Activated naive CD8-positive, alpha-beta T cell treated with anti-CD3 and anti-CD28 coated beads, Interleukin-2, amount 10 ng/mL, durations not matched to agents 7 days and 5 days (primary cell): Measurements from ENCODE around the gene FBXO34. TPM values are rescaled to one million over a fixed set of nuclear protein-coding genes. Genes with fewer than 3 reads are reported as not detected.

Experiments used
- ATAC-seq: fragments of 150-1000 bp; cut with Tn5 transposase; one replicate; pipeline ENCODE4 v1.10.0; 2021; ENCODE audit warnings: low read depth, moderate library complexity
- POLR2A ChIA-PET: fragments of 350-600 bp; sonication (Branson Sonifier 250); formaldehyde crosslinking; loops from one replicate; lab custom pipeline; 2021; ENCODE audit warnings: antibody characterized with exemption; lab: Charles Lee
- DNase-seq: peaks from one replicate; pipeline ENCODE4 v3.0.0; 2021
- H3K27ac Mint-ChIP-seq: one replicate; pipeline ENCODE4 v1.8.0; 2022; ENCODE audit warnings: mild to moderate bottlenecking, mixed read lengths
- H3K27me3 Mint-ChIP-seq: one replicate; pipeline ENCODE4 v1.8.0; 2022; ENCODE audit warnings: mild to moderate bottlenecking, moderate library complexity, mixed read lengths
- H3K36me3 Mint-ChIP-seq: one replicate; pipeline ENCODE4 v1.8.0; 2021; ENCODE audit warnings: mild to moderate bottlenecking, mixed read lengths
- H3K4me1 Mint-ChIP-seq: one replicate; pipeline ENCODE4 v1.8.0; 2021; ENCODE audit warnings: mixed read lengths
- H3K4me3 Mint-ChIP-seq: one replicate; pipeline ENCODE4 v1.8.0; 2022; ENCODE audit warnings: mild to moderate bottlenecking, moderate library complexity, mixed read lengths
- H3K9me3 Mint-ChIP-seq: one replicate; pipeline ENCODE4 v1.8.0; 2021; ENCODE audit warnings: mixed read lengths
- total RNA-seq, 2 experiments: library from RNA; stranded (reverse); gene quantifications; one replicate each; pipeline ENCODE4 v1.2.3, GENCODE V29; 2021

FBXO34 gene
- total RNA-seq, 2 experiments from 2014 or later = 26.1 to 27.0 TPM

DNA sequence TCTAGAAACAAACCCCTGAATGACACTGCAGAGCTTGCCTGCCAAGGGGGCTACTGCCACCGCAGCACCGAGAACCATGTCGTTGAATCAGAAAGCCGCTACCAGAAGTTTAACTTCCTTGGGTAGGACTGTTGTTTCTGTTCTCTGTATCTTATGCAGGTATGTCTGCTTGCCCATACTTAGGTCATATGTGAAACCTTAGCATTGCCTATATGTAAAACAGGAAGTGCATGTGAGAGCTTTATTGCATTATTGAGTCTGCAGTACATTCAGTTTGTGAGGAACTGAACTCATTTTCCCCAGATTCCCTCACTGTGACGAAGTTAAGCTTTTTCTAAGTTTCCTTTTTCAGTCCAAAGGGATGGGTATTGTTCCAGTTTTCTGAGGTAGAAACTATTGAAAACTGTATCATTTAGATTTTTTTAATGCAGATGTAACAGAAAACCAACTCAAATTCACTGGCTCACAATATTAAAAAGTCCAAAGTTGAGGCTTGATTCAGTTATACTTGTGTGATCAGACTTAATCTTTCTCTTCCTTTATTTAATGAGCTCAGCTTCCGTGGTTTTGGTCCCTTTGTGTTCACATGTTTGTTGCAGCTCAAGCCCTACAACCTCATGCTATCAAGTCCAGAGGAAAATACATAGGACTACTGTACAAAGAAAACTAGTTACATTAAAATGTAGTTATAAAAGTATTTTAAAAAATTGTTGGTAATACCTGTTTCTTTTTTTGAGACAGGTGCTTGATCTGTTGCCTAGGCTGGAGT lies 6.9 kb downstream of the FBXO34 start:
- no peaks in the 10 kb centered on the region for H3K27me3 Mint-ChIP-seq

DNA sequence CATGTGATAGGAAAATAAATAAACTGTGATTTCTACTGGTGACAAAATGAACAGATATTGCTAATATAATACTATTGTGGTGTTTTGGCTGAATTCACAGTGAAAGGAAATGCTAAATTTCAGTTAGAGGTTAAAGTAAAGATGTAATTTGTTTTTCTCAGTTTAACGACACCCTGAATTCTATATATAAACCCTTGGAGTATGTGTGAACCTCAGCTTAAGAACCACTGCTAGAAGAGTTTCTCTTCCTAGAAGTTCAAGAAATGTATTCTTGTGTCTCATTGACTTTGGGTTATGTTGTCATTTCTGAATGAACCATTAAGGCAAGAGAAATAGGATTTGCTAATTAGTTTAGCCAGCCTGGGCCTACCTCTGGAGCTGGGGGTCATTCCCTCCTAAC lies 8.2 kb downstream of the FBXO34 start:
- no peak for ATAC-seq
- POLR2A ChIA-PET = no interaction called here
- H3K36me3 Mint-ChIP-seq = peaks cover 11% of the 10 kb centered on the region
- no peaks in the 10 kb centered on the region for H3K9me3 Mint-ChIP-seq
- peaks cover 30% of the 10 kb centered on the region for H3K4me1 Mint-ChIP-seq
- H3K27ac Mint-ChIP-seq = no peak overlapping the region
- no peak overlapping the region for H3K4me3 Mint-ChIP-seq
- no peak for DNase-seq
- no peaks in the 10 kb centered on the region for H3K27me3 Mint-ChIP-seq

More for the DNA sequence above, 6.9 kb downstream of the FBXO34 start:
- DNase-seq (no peak), ATAC-seq (peak; percentile 82)
- peaks cover 37% of the 10 kb centered on the region for H3K4me1 Mint-ChIP-seq
- peak overlapping the region; percentile 66 for H3K4me3 Mint-ChIP-seq
- H3K36me3 Mint-ChIP-seq = peaks cover 11% of the 10 kb centered on the region
- H3K9me3 Mint-ChIP-seq = no peaks in the 10 kb centered on the region
- POLR2A ChIA-PET = interaction anchor here (0.6 kb wide), 1 partner anchor 651 kb away, joined by 3 read pairs; no protein-coding TSS in a partner anchor
- peak overlapping the region; percentile 71 for H3K27ac Mint-ChIP-seq

DNA sequence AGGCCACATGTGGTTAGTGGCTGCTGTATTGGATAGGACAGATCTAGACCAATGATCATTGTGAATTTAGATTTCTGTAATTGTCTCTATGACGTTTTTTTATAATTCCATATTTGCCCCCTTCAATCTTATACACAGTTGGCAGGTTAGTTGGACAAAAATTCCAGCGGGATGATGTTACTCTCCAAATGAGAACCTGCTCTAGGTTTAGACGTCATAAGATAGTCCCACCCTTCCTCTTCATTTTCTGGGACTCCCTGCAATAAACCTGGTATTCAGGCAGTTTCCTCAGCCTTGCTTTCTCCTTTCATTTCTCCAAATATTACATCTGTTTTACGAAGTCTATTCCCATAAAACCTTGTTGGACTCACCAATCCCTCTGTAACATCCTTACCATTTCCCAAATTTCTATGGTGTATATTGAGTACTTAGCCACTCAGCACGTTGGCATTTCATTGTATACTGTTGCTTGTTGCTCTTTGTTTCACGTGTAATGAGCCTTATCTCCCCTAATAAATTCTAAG lies 10.2 kb downstream of the FBXO34 start:
- H3K4me3 Mint-ChIP-seq = no peak overlapping the region
- H3K9me3 Mint-ChIP-seq = no peaks in the 10 kb centered on the region
- no peaks in the 10 kb centered on the region for H3K27me3 Mint-ChIP-seq
- H3K27ac Mint-ChIP-seq = no peak overlapping the region
- no peak for DNase-seq
- ATAC-seq = no peak
- peaks cover 20% of the 10 kb centered on the region for H3K4me1 Mint-ChIP-seq
- POLR2A ChIA-PET = interaction anchor here (0.7 kb wide), 1 partner anchor 76 kb away, joined by 3 read pairs; no protein-coding TSS in a partner anchor
- H3K36me3 Mint-ChIP-seq = peaks cover 3% of the 10 kb centered on the region

DNA sequence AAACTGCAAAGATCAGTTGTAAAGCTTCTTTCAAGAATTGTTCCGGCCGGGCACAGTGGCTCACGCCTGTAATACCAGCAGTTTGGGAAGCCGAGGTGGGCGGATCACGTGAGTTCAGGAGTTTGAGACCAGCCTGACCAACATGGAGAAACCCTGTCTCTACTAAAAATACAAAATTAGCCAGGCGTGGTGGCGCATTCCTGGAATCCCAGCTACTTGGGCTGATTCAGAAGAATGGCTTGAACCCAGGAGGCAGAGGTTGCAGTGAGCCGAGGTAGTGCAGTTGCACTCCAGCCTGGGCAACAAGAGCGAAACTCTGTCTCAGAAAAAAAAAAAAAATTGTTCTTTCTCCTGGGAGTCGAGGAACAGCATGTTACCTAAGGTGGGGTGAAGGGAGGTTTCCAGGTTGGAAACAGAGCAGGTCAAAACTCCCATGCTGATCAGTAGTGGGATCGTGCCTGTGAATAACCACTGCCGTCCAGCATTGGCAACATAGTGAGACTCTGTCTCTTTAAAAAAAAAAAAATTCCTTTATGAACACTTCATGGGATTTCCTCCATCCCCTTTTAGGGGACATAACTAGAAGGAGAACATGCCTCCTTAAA lies 13.9 kb downstream of the FBXO34 start:
- Mint-ChIP-seq H3K27ac (no peak overlapping the region), H3K9me3 (no peaks in the 10 kb centered on the region), H3K27me3 (no peaks in the 10 kb centered on the region), H3K4me1 (peaks cover 4% of the 10 kb centered on the region), H3K36me3 (peaks cover 1% of the 10 kb centered on the region), H3K4me3 (no peak overlapping the region)
- POLR2A ChIA-PET = no interaction called here
- ATAC-seq (no peak), DNase-seq (no peak)

DNA sequence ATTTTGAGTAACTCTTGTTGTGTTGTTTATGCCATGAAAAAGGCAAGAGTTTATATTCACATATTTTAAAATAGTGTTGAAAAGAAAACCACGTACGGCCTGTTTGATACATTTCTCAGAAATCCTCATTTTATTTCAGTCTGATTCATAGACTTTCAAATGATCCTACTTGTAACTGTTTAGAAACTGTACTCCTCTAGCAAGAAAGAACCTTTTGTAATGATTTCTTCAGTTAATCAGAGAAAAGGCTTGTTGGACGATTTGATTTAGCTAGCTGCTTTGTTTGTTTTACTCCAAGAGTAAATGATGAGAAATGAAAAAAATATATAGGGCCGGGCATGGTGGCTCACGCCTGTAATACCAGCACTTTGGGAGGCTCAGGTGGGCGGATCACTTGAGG lies 17.2 kb downstream of the FBXO34 start:
- POLR2A ChIA-PET = no interaction called here
- peaks cover 1% of the 10 kb centered on the region for H3K36me3 Mint-ChIP-seq
- H3K9me3 Mint-ChIP-seq = no peaks in the 10 kb centered on the region
- H3K27me3 Mint-ChIP-seq = no peaks in the 10 kb centered on the region
- no peak overlapping the region for H3K27ac Mint-ChIP-seq
- DNase-seq = no peak
- ATAC-seq = no peak
- no peak overlapping the region for H3K4me3 Mint-ChIP-seq
- H3K4me1 Mint-ChIP-seq = peaks cover 2% of the 10 kb centered on the region

DNA sequence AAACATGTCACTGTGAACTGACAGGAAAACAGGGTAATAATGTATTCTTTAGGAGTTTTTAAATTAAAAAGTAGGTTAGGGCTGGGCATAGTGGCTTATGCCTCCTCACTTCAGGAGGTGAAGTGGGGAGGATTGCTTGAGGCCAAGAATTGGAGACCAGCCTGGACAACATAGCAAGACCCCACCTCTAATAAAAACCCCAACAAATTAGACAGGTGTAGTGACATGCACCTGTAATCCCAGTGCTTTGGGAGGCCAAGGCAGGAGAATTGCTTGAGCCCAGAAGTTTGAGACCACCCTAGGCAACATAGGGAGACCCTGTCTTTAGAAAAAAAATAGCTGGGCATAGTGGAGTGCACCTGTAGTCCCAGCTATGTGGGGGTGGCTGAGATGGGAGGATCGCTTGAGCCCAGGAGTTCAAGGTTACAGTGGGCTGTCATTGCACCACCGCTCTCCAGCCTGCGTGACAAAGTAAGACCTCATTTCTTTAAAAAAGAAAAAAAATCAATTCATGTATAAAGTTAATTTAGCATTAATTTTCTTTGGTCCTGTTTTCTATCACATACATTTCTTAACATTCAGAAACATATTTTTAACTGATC lies 20.4 kb downstream of the FBXO34 start:
- POLR2A ChIA-PET = interaction anchor here (0.7 kb wide), 1 partner anchor 72 kb away, joined by 3 read pairs; no protein-coding TSS in a partner anchor
- H3K4me1 Mint-ChIP-seq = peaks cover 18% of the 10 kb centered on the region

DNA sequence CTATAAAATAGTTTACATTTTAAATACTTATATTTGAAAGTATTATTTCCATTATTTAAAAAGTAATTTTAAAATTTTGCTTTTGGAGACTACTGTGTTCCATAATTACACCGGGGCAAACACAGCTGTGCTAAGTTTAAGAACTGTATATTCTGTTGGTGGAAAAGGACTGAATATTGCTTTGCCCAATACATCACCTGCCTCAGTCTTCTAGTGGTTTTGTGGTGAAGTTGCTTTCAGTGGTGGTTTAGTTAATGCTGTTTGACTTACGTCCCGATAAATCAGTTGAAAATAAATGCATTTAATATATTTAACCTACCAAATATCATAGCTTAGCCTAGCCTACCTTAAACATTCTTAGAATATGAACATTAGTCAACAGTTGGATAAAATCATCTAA lies 23.4 kb downstream of the FBXO34 start:
- ATAC-seq (no peak), DNase-seq (no peak)
- Mint-ChIP-seq H3K27ac (no peak overlapping the region), H3K9me3 (no peaks in the 10 kb centered on the region), H3K27me3 (no peaks in the 10 kb centered on the region), H3K4me3 (no peak overlapping the region), H3K4me1 (peaks cover 26% of the 10 kb centered on the region), H3K36me3 (peaks cover 13% of the 10 kb centered on the region)
- POLR2A ChIA-PET = no interaction called here

More for the DNA sequence above, 20.4 kb downstream of the FBXO34 start:
- Mint-ChIP-seq H3K27ac (no peak overlapping the region), H3K4me3 (no peak overlapping the region), H3K9me3 (no peaks in the 10 kb centered on the region), H3K27me3 (no peaks in the 10 kb centered on the region), H3K36me3 (peaks cover 3% of the 10 kb centered on the region)
- no peak for DNase-seq
- no peak for ATAC-seq

DNA sequence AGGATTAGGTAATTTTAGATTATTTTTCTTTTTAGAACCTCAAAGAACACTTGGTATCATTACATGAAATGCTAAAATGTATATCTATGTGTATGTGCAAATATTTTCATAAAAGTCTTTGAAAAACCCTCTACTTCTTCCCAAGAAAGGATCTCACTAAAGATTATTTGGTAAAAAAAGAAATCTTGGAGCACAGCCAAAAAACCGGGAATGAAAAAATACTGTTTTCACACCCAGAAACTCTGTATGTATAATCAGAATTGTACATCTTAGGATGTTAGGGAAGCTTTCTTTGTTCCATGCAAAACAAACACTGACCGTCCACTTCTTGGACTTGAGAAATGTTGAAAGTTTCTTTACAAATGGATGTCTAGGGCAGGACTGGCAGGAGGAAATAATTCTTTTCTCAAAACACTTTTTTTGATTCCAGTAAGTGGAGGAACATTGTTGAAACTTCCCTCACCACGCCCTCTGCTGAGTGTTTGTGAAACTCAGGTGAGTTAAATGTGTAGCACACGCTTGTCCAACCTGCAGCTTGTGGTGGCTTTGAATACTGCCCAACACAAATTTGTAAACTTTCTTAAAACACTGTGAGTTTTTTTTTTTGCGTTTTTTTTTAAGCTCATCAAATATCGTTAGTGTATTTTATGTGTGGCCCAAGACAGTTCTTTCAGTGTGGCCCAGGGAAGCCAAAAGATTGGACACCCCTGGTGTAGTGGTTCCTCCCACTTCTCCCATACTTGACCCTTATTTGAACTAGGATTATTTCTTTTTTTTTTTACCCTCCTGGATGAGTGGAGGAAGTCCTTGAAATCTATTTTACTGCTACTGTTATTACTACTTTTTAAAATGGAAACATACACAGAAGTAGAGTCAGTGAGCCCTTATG lies 26.6 kb downstream of the FBXO34 start:
- H3K9me3 Mint-ChIP-seq = no peaks in the 10 kb centered on the region
- peaks cover 17% of the 10 kb centered on the region for H3K36me3 Mint-ChIP-seq
- POLR2A ChIA-PET = no interaction called here
- no peaks in the 10 kb centered on the region for H3K27me3 Mint-ChIP-seq
- H3K27ac Mint-ChIP-seq = no peak overlapping the region
- ATAC-seq (no peak), DNase-seq (no peak)
- H3K4me3 Mint-ChIP-seq = no peak overlapping the region
- H3K4me1 Mint-ChIP-seq = peaks cover 35% of the 10 kb centered on the region

DNA sequence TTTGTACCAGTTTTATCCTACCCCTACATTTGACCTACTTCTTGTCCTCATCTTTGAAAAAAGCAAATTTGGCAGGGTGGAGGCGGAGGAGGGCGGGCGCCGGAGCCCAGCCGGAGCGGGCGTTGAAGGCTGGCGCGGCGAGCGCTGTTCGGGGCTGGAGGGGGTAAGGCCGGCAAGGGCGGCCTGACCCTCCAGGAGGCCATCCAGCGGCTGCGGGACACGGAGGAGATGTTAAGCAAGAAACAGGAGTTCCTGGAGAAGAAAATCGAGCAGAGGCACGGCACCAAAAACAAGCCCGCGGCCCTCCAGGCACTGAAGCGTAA lies 27.2 kb downstream of the FBXO34 start:
- Mint-ChIP-seq H3K27ac (no peak overlapping the region), H3K27me3 (no peaks in the 10 kb centered on the region), H3K36me3 (peaks cover 17% of the 10 kb centered on the region), H3K4me3 (no peak overlapping the region), H3K9me3 (no peaks in the 10 kb centered on the region), H3K4me1 (peaks cover 35% of the 10 kb centered on the region)
- DNase-seq (no peak), ATAC-seq (no peak)
- POLR2A ChIA-PET = no interaction called here

DNA sequence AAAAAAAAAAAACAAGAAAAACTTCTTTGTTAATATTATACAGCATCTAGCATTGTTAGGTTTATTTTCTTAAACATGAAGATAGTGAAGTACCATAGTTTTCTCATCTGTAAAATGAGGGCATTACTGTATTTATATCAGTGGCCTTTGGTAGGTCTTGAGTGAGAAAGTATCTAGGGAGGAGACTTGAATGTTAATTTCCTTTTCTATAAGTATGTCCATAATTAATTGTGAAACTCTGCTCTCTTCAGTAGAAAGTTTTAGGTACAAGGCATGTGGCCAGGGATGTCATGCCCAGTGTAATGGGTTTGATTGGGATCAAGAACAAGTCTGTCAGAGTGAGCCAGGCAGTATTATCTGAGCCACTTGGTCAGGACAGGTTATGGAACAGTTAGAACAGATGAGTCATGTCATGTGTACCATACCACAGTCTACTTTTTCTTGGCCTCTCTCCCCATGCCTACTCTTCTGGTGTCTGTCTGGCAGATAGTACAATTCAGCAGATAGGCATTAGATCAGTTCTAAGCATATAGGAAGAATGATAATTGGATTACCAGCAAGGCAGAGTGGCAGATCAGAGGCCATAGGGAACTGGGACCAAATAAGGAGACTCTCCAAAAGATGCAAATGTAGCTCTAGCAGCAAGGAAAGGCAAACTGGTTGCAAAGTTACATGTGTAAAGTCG lies 30.4 kb downstream of the FBXO34 start:
- DNase-seq (no peak), ATAC-seq (no peak)
- Mint-ChIP-seq H3K27ac (no peak overlapping the region), H3K9me3 (no peaks in the 10 kb centered on the region), H3K27me3 (no peaks in the 10 kb centered on the region), H3K4me3 (no peak overlapping the region), H3K36me3 (peaks cover 20% of the 10 kb centered on the region), H3K4me1 (peaks cover 22% of the 10 kb centered on the region)
- POLR2A ChIA-PET = no interaction called here

DNA sequence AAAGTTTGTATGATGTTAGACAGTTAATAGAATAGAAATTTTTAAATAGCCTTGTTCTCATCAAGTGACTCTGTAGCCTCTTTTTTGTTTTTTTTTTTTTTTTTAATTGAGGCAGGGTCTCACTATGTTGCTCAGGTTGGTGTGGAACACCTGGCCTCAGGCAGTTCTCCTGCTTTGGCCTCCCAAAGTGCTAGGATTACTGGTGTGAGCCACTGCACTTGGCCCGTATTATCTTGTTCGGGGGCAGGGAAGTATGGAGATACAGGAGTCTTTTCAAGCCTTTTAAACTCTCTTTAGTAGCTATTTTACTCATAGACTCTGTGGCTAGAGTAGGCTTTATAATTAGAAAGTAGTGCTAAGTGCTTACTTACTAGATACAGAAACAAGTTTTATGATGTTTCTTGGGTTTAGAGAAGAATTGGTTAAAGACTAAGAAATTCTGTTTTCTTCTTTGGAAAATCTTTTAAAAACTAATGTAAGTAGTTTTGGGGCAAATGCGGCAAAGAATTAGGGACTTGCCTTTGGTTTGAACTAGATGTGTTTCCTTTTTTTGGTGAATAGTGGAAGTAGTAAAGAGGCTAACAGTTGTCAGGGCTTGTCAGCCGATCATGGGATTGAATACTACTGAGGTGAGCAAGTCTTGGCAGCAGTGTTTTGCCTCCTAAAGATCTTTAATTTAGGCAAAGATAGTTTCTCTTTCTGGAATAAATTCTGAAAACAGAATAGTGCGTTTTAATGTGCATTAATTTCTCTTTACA lies 31.3 kb downstream of the FBXO34 start:
- POLR2A ChIA-PET = no interaction called here
- no peak for DNase-seq
- no peak for ATAC-seq
- peaks cover 20% of the 10 kb centered on the region for H3K4me1 Mint-ChIP-seq
- H3K27ac Mint-ChIP-seq = no peak overlapping the region
- H3K27me3 Mint-ChIP-seq = no peaks in the 10 kb centered on the region
- no peaks in the 10 kb centered on the region for H3K9me3 Mint-ChIP-seq
- H3K4me3 Mint-ChIP-seq = no peak overlapping the region
- H3K36me3 Mint-ChIP-seq = peaks cover 20% of the 10 kb centered on the region

DNA sequence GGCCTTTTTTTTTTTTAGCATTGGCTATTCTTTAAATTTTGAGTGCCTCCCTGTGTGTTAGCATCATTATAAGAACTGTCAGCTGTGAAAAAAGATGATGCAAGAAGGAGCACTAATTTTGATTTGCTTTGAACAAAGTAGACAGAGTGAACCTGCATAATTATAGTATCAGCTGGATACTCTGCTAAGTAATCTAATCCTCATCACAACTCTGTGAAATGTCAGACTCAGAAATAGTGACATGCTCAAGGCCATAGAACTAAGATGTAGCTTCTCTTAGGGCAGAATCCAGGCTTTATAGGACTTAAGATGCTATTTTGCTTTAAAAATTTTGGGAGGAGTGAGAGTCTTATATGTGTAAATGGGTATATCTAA lies 31.9 kb downstream of the FBXO34 start:
- H3K36me3 Mint-ChIP-seq = peaks cover 16% of the 10 kb centered on the region
- no peak overlapping the region for H3K4me3 Mint-ChIP-seq
- DNase-seq (no peak), ATAC-seq (no peak)
- H3K9me3 Mint-ChIP-seq = no peaks in the 10 kb centered on the region
- POLR2A ChIA-PET = no interaction called here
- no peaks in the 10 kb centered on the region for H3K27me3 Mint-ChIP-seq
- H3K27ac Mint-ChIP-seq = no peak overlapping the region
- peaks cover 14% of the 10 kb centered on the region for H3K4me1 Mint-ChIP-seq
